GM12873 (cell line): ENCODE data around the gene ARHGEF37.

Source experiments
- CTCF ChIP-seq: IDR thresholded peaks from 2 replicates; pipeline ENCODE4 v1.5.1; 2012; ENCODE audit warnings: low read depth, mild to moderate bottlenecking, moderate library complexity, low read length, control low read depth; ENCODE audit not compliant: insufficient read depth; ENCODE audit errors: missing control alignments

The ARHGEF37 gene

GRCh38 chr5:149675610-149676201 is 94.4 kb downstream of the ARHGEF37 start:
- TF ChIP-seq CTCF: no peak

DNA sequence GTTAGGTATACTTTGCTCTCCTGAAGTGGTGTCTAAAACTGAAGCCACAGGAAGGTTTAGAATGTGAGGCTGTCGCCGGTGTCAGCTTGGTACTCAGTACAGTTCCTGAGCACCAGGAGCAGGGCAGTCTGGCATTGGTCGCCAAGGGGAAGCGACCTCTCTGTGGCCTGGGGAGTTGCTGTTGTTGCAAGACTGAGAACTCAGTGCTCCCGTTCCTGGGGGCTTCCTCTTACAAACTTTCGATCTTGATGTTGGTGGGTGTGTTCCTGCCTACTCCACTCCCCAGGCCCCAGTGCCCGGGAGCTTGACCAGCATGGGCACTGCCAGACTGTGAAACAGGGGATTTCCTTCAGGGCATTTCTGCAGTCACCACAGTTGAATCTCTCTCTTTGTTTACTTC is 96.4 kb downstream of the ARHGEF37 start:
- no peak for TF ChIP-seq CTCF

- TF ChIP-seq CTCF: no peak
Observed at GRCh38 chr5:149679876-149680809, 98.8 kb downstream of the ARHGEF37 start.

DNA sequence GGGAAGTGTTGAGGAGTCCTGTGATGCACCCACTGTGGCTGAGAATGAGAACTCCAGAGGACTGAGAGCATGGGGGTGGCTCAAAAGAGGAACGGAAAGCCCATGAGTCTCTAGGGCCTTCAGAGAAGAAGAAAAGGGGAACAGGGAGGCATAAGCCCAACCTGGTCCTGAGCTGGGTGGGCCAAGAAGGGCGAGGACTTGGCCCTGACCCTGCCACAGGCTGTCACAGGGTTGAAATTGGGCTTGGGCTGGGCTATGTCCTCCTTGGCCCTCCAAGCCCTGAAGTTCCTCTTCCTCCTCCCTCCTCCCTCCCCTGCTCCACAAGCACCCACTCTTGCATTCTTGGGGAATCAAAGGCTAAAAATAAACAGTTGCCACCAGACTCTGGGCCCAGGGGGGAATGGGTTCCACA is 99.5 kb downstream of the ARHGEF37 start:
- TF ChIP-seq CTCF: no peak

DNA sequence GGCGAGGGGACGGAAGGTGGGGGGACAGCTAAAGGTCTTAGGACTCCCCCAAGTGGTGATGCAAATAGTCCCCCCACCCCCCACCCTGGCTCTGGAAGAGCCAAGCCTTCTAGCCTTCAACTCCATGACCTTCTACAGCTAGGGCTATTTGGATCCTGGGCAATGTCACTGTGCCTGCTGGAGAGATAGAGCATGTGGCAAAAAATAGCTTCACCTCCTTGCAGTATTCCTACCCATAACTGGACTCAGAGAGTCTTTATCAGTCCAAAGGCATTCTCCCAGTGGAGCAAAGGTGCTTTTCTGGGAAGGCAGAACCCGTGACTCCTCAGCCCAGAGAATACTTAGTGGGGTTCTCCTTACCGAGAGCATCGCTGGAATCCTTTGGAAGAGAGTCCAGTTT is 100.0 kb downstream of the ARHGEF37 start:
- peak; percentile 10 for TF ChIP-seq CTCF

DNA sequence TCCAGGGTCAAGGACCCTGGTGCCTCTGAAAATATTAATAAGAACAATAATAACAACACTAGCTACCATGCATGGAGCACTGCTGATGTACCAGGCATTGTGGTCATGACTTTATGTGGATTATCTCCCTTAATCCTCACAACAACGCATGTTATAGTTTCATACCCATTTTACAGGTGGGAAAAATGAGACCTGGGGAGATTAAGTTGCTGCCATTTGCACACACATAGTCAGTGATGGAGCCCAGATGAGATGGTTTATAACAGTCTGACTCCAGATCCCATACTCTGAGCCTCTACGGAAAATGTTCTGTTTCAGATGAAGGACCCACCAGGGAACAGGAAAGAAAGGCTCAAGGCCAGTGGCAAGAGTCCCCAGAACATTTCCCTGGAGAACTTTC is 100.6 kb downstream of the ARHGEF37 start:
- no peak for TF ChIP-seq CTCF

- TF ChIP-seq CTCF: no peak
Observed at GRCh38 chr5:149682532-149683075, 101.3 kb downstream of the ARHGEF37 start.
